Skeletal muscle satellite cell (primary cell): ENCODE data around the gene LYPD8.

Experiments
- H3K27me3 ChIP-seq: 2 replicates; pipeline ENCODE4 v1.7.0; 2013; ENCODE audit warnings: low read length; ENCODE audit not compliant: control insufficient read depth, insufficient read depth
- H3K36me3 ChIP-seq: 2 replicates; pipeline ENCODE4 v1.7.0; 2013; ENCODE audit warnings: mild to moderate bottlenecking, control low read depth, low read length; ENCODE audit not compliant: insufficient read depth
- H3K4me1 ChIP-seq: 2 replicates; pipeline ENCODE4 v1.7.0; 2013; ENCODE audit warnings: low read length; ENCODE audit not compliant: control insufficient read depth, insufficient read depth
- H3K4me2 ChIP-seq: 2 replicates; pipeline ENCODE4 v1.7.0; 2013; ENCODE audit warnings: mild to moderate bottlenecking, low read length
- H3K4me3 ChIP-seq: 2 replicates; pipeline ENCODE4 v1.7.0; 2013; ENCODE audit warnings: low read length
- H3K9ac ChIP-seq: 2 replicates; pipeline ENCODE4 v1.7.0; 2013; ENCODE audit warnings: mild to moderate bottlenecking, low read depth, low read length, moderate library complexity
- H3K9me3 ChIP-seq: replicated peaks from 2 replicates; pipeline ENCODE4 v1.7.0; 2013; ENCODE audit warnings: mild to moderate bottlenecking, control low read depth, low read length

The LYPD8 gene

GRCh38 chr1:248756636-248757035 is 1.1 kb upstream of the LYPD8 start:
- Histone ChIP-seq H3K9ac (no peak overlapping the region), H3K9me3 (peaks cover 13% of the 10 kb centered on the region), H3K4me1 (no peaks in the 10 kb centered on the region), H3K4me2 (no peak overlapping the region), H3K4me3 (no peak overlapping the region), H3K27me3 (no peaks in the 10 kb centered on the region), H3K36me3 (no peaks in the 10 kb centered on the region)

- Histone ChIP-seq H3K4me2 (no peak overlapping the region), H3K9me3 (peaks cover 13% of the 10 kb centered on the region), H3K27me3 (no peaks in the 10 kb centered on the region), H3K9ac (no peak overlapping the region), H3K4me3 (no peak overlapping the region), H3K4me1 (no peaks in the 10 kb centered on the region), H3K36me3 (no peaks in the 10 kb centered on the region)
These were observed 592 bp upstream of the LYPD8 start for GRCh38 chr1:248756151-248756550.

GRCh38 chr1:248753708-248754280 is 1.8 kb downstream of the LYPD8 start:
- no peak overlapping the region for H3K9ac ChIP-seq
- H3K36me3 ChIP-seq: no peaks in the 10 kb centered on the region
- no peak overlapping the region for H3K4me3 ChIP-seq
- no peaks in the 10 kb centered on the region for H3K4me1 ChIP-seq
- no peak overlapping the region for H3K4me2 ChIP-seq
- H3K9me3 ChIP-seq: peaks cover 13% of the 10 kb centered on the region
- H3K27me3 ChIP-seq: no peaks in the 10 kb centered on the region

GRCh38 chr1:248753029-248753594 is 2.4 kb downstream of the LYPD8 start:
- H3K27me3 ChIP-seq: no peaks in the 10 kb centered on the region
- H3K9me3 ChIP-seq: peaks cover 13% of the 10 kb centered on the region
- H3K4me3 ChIP-seq: no peak overlapping the region
- H3K9ac ChIP-seq: no peak overlapping the region
- no peaks in the 10 kb centered on the region for H3K4me1 ChIP-seq
- no peaks in the 10 kb centered on the region for H3K36me3 ChIP-seq
- no peak overlapping the region for H3K4me2 ChIP-seq

- Histone ChIP-seq H3K27me3 (no peaks in the 10 kb centered on the region), H3K4me3 (no peak overlapping the region), H3K9ac (no peak overlapping the region), H3K9me3 (peaks cover 13% of the 10 kb centered on the region), H3K4me2 (no peak overlapping the region), H3K36me3 (no peaks in the 10 kb centered on the region), H3K4me1 (no peaks in the 10 kb centered on the region)
These were observed 3.2 kb downstream of the LYPD8 start for GRCh38 chr1:248752161-248753028.

GRCh38 chr1:248751635-248752034 is 3.9 kb downstream of the LYPD8 start:
- Histone ChIP-seq H3K27me3 (no peaks in the 10 kb centered on the region), H3K4me1 (no peaks in the 10 kb centered on the region), H3K9me3 (peaks cover 13% of the 10 kb centered on the region), H3K4me3 (no peak overlapping the region), H3K36me3 (no peaks in the 10 kb centered on the region), H3K4me2 (no peak overlapping the region), H3K9ac (no peak overlapping the region)

- no peaks in the 10 kb centered on the region for H3K36me3 ChIP-seq
- no peaks in the 10 kb centered on the region for H3K27me3 ChIP-seq
- no peak overlapping the region for H3K4me2 ChIP-seq
- peaks cover 13% of the 10 kb centered on the region for H3K9me3 ChIP-seq
- H3K4me1 ChIP-seq: no peaks in the 10 kb centered on the region
- H3K9ac ChIP-seq: no peak overlapping the region
- H3K4me3 ChIP-seq: no peak overlapping the region
These were observed 4.4 kb downstream of the LYPD8 start for GRCh38 chr1:248751142-248751541.

- no peak overlapping the region for H3K4me2 ChIP-seq
- H3K9me3 ChIP-seq: peaks cover 10% of the 10 kb centered on the region
- H3K27me3 ChIP-seq: no peaks in the 10 kb centered on the region
- no peak overlapping the region for H3K4me3 ChIP-seq
- no peaks in the 10 kb centered on the region for H3K4me1 ChIP-seq
- no peaks in the 10 kb centered on the region for H3K36me3 ChIP-seq
- no peak overlapping the region for H3K9ac ChIP-seq
These were observed 5.1 kb downstream of the LYPD8 start for GRCh38 chr1:248750496-248750895.

- Histone ChIP-seq H3K4me1 (no peaks in the 10 kb centered on the region), H3K4me2 (no peak overlapping the region), H3K27me3 (no peaks in the 10 kb centered on the region), H3K9ac (no peak overlapping the region), H3K36me3 (no peaks in the 10 kb centered on the region), H3K4me3 (no peak overlapping the region), H3K9me3 (no peaks in the 10 kb centered on the region)
These were observed 7.3 kb downstream of the LYPD8 start for GRCh38 chr1:248748211-248748610.

- Histone ChIP-seq H3K4me3 (no peak overlapping the region), H3K27me3 (no peaks in the 10 kb centered on the region), H3K36me3 (no peaks in the 10 kb centered on the region), H3K4me1 (no peaks in the 10 kb centered on the region), H3K4me2 (no peak overlapping the region), H3K9ac (no peak overlapping the region), H3K9me3 (no peaks in the 10 kb centered on the region)
These were observed 14.7 kb downstream of the LYPD8 start for GRCh38 chr1:248740876-248741275.

- Histone ChIP-seq H3K27me3 (no peaks in the 10 kb centered on the region), H3K4me2 (no peak overlapping the region), H3K9me3 (no peaks in the 10 kb centered on the region), H3K36me3 (no peaks in the 10 kb centered on the region), H3K4me3 (no peak overlapping the region), H3K9ac (no peak overlapping the region), H3K4me1 (no peaks in the 10 kb centered on the region)
These were observed 15.9 kb downstream of the LYPD8 start for GRCh38 chr1:248739572-248740205.
